Esophagus muscularis mucosa (tissue), 3 donors: Measurements from ENCODE around the gene INSC.

Source experiments
- POLR2A ChIP-seq: fragments of 450-650 bp; IDR thresholded peaks from one replicate; pipeline ENCODE4 v1.6.1; 2017; ENCODE audit warnings: antibody characterized with exemption, moderate library complexity, mild to moderate bottlenecking, low read depth
- POLR2AphosphoS5 ChIP-seq, 2 donors: sonication (generic); formaldehyde crosslinking; IDR thresholded peaks; one replicate each; pipeline ENCODE4 v1.6.1; 2017; ENCODE audit warnings: antibody characterized with exemption in 2 of 2
- TF ChIP-seq, protein P1 (sequence below), 3 experiments: fragments of 200-600 bp in 2 of 3; fragments of 450-650 bp in 1 of 3; sonication (generic) in 2 of 3; IDR thresholded peaks; one replicate each; pipeline ENCODE4 v1.5.1; 2017 to 2019; ENCODE audit warnings: antibody characterized with exemption in 3 of 3, mild to moderate bottlenecking in 2 of 3, moderate library complexity in 1 of 3

DNA sequence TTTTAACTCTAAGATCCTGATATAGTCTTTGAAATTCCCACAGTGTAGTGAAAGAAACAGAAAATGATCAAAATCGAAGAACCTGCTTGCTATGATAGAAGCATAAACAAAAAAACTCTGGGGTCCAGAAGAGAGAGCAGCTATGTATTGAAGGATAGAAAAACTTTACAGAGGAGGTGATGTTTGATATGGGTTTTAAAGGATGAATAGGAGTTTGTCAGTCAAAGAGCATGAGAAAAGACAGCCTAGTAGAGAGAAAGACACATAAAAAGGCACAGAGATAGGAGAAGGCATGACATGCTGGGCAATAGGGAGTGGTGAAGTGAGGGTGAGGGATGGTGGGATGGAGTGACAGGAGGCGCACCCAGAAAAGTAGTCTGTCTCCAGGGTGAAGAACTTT, 168.0 kb downstream of the INSC start:
- TF ChIP-seq, protein P1, sequence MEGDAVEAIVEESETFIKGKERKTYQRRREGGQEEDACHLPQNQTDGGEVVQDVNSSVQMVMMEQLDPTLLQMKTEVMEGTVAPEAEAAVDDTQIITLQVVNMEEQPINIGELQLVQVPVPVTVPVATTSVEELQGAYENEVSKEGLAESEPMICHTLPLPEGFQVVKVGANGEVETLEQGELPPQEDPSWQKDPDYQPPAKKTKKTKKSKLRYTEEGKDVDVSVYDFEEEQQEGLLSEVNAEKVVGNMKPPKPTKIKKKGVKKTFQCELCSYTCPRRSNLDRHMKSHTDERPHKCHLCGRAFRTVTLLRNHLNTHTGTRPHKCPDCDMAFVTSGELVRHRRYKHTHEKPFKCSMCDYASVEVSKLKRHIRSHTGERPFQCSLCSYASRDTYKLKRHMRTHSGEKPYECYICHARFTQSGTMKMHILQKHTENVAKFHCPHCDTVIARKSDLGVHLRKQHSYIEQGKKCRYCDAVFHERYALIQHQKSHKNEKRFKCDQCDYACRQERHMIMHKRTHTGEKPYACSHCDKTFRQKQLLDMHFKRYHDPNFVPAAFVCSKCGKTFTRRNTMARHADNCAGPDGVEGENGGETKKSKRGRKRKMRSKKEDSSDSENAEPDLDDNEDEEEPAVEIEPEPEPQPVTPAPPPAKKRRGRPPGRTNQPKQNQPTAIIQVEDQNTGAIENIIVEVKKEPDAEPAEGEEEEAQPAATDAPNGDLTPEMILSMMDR (IDR thresholded peaks at IDR 0.05), result no peak
- TF ChIP-seq POLR2AphosphoS5 (IDR thresholded peaks at IDR 0.05), result no peak
- TF ChIP-seq POLR2A, result no peak
